GM19023 (cell line): ENCODE data around the gene HCFC1R1.

ENCODE experiments used
- ATAC-seq: cut with Tn5 transposase; IDR thresholded peaks from one replicate; pipeline ENCODE4 v1.9.1; 2021; ENCODE audit warnings: mild to moderate bottlenecking, moderate library complexity; ENCODE audit not compliant: unreplicated experiment

HCFC1R1 gene

GRCh38 chr16:3035972-3036725 lies 12.4 kb upstream of the HCFC1R1 start:
- ATAC-seq = no peak

GRCh38 chr16:3035289-3035971 lies 11.7 kb upstream of the HCFC1R1 start:
- ATAC-seq = no peak

GRCh38 chr16:3032624-3033023 lies 8.9 kb upstream of the HCFC1R1 start:
- no peak for ATAC-seq

GRCh38 chr16:3030222-3031212 lies 6.8 kb upstream of the HCFC1R1 start:
- no peak for ATAC-seq

DNA sequence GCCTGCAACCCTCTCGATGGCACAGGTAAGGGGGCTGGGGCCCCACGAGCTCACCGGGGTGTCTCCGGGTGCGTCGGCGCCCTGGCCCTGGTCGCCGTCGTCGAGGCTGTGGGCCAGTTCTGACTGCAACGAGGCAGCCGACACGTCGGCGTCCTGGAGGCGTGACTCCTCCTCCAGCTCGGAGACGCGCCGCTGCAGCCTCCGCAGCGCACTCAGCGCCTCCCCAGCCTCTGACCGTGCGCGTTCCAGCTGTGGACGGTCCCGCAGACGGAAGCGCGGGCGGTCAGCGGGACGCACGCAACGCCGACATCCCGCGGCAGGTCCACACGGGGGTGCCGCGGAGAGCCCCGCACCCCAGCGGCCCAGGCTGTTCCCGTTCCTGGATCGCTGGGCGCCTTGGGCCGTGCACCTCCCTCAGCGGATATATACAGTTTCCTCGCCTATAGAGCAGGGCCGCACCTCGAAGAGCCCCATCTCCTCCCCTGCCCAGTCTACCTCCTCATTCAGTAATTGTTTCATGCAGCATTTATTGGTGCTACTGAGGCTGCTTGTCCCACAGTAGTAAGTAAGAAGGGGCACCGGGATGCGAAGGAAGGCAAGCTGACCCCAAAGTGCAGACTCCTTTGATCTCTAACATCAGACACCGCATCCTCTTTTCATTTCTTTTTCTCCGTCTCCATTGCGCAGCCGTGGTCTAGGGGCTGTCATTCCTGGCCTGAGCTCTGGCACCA lies 5.9 kb upstream of the HCFC1R1 start:
- ATAC-seq = no peak

DNA sequence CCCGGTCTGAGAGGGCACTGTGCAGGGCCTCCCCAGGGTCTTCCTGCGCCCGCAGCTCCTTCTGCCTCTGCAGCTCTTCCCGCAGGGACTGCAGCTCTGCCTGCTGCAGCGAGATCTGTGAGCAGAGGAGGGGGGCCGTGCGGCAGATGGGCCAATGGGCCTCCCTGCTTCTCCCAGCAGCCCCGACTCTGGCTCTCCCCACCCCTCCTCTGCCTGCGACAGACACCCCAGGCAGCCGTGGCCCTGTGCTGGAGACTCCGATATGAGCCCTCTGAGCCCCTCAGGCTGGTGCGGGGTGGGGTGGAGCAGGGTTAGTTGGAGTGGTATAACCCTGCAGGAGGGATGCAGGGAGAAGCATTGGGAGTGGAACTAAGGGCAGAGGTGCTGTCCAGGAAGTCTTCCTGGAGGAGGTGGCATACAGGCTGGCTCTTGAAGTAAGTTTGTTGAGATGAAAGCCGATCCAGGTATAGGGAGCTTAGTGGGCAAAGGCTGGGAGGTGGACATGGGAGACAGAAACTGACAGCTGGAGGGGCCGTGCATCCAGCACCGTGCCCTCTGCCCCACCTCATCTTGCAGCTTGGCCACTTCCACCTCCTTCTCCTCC lies 5.1 kb upstream of the HCFC1R1 start:
- ATAC-seq = no peak

- no peak for ATAC-seq
These were observed 4.4 kb upstream of the HCFC1R1 start for GRCh38 chr16:3027983-3028715.

GRCh38 chr16:3027489-3027795 lies 3.7 kb upstream of the HCFC1R1 start:
- ATAC-seq = no peak

- no peak for ATAC-seq
These were observed 3.1 kb upstream of the HCFC1R1 start for GRCh38 chr16:3026609-3027488.

DNA sequence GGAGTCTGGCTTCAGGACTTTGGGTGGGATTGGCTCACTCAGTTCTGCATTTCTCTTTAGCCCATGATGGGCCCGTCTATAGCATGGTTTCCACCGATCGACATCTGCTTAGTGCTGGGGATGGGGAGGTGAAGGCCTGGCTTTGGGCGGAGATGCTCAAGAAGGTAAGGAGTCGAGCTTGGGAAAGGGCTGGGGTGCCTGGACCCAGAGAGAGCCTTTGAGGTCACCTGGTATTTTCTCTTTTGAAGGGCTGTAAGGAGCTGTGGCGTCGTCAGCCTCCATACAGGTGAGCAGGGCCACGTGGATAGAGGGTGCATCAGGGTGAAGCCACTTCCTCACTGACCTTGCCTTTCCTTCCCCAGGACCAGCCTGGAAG lies 2.2 kb upstream of the HCFC1R1 start:
- ATAC-seq = no peak

- ATAC-seq = no peak
These were observed 1.6 kb upstream of the HCFC1R1 start for GRCh38 chr16:3025032-3026002.

- no peak for ATAC-seq
These were observed 400 bp downstream of the HCFC1R1 start for GRCh38 chr16:3023415-3023668.

GRCh38 chr16:3022684-3023414 lies 893 bp downstream of the HCFC1R1 start:
- ATAC-seq = no peak

GRCh38 chr16:3022208-3022683 lies 1.5 kb downstream of the HCFC1R1 start:
- no peak for ATAC-seq

GRCh38 chr16:3021449-3022207 lies 2.1 kb downstream of the HCFC1R1 start:
- ATAC-seq = no peak
